ENCODE data around the gene MARK3. TPM values are rescaled to one million over a fixed set of nuclear protein-coding genes. Genes with fewer than 3 reads are reported as not detected.

MARK3 gene
- total and polyA plus RNA-seq, 2 of the 13 experiments (the other 11 are each of a cell fraction or from before 2014, with no cell fraction given) = 47.7 to 56.6 TPM

- Histone ChIP-seq H3K4me2 (ENCODE audit: low read depth, low read length) (no peak overlapping the region), H3K36me3 (replicated peaks in 1 of 2; ENCODE audit: control insufficient read depth in 1 of 2, insufficient read depth in 2 of 2, low read length in 2 of 2) (peaks cover 17 to 50% of the 10 kb centered on the region in 2 experiments), H3K79me2 (ENCODE audit: insufficient read depth, low read length) (no peaks in the 10 kb centered on the region), H2AFZ (ENCODE audit: low read length) (no peak overlapping the region), H3K27me3 (ENCODE audit: control insufficient read depth in 1 of 2, insufficient read depth in 2 of 2, low read length in 2 of 2) (no peaks in the 10 kb centered on the region), H4K20me1 (ENCODE audit: insufficient read depth, low read length) (peaks cover 10% of the 10 kb centered on the region), H3K9ac (ENCODE audit: insufficient read depth, low read depth, low read length) (no peak overlapping the region), H3K9me3 (ENCODE audit: low read length) (no peaks in the 10 kb centered on the region), H3K4me1 (ENCODE audit: insufficient read depth, low read length) (peaks cover 38% of the 10 kb centered on the region), H3K4me3 (replicated peaks in 1 of 3; ENCODE audit: insufficient read depth in 1 of 3, low read depth in 2 of 3, low read length in 3 of 3) (no peak overlapping the region), H3K27ac (ENCODE audit: extremely low read length, insufficient read depth, low read length) (no peak overlapping the region)
- 89% methylated on average over 4 of the region's 4 CpGs for whole genome bisulfite sequencing (ENCODE audit: low lambda C conversion rate)
- intact Hi-C loops (cut with micrococcal nuclease; ENCODE audit: unreplicated experiment) = no loop called here
- ChIA-PET POLR2A (interaction anchor here (0.8 to 5.8 kb wide), 7 partner anchors 8 to 249 kb away, joined by 3 to 87 read pairs (median 4); partner anchors contain the start of genes EIF5 and EXOC3L4), CTCF (ENCODE audit: low intra/inter-chr PET ratio, low total read pairs) (no interaction called here)
- FAIRE-seq (no peak), ATAC-seq (no peak), DNase-seq (ENCODE audit: low spot score) (no peak)
- in situ Hi-C loops (cut with HindIII; ENCODE audit: extremely low pct_ligation_motif_present, low pct_unique_long_range_greater_than_20kb) = no loop called here
- BruUV-seq (replicated peaks) = no TSS peak
- peak; percentile 53; the same call in 1 of the 2 replicates for TF ChIP-seq MBD4 (IDR thresholded peaks at IDR 0.05; ENCODE audit: borderline replicate concordance, low read length)
- TF ChIP-seq RBFOX2 (IDR thresholded peaks at IDR 0.05; ENCODE audit: low read depth, low read length) = peak; percentile 36; the same call in 1 of the 2 replicates
- no peak for TF ChIP-seq SALL1 (CRISPR knock-in tag; IDR thresholded peaks at IDR 0.05)
- TF ChIP-seq, protein P1, sequence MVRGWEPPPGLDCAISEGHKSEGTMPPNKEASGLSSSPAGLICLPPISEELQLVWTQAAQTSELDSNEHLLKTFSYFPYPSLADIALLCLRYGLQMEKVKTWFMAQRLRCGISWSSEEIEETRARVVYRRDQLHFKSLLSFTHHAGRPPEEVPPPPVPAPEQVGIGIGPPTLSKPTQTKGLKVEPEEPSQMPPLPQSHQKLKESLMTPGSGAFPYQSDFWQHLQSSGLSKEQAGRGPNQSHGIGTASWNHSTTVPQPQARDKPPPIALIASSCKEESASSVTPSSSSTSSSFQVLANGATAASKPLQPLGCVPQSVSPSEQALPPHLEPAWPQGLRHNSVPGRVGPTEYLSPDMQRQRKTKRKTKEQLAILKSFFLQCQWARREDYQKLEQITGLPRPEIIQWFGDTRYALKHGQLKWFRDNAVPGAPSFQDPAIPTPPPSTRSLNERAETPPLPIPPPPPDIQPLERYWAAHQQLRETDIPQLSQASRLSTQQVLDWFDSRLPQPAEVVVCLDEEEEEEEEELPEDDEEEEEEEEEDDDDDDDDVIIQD (CRISPR knock-in tag; IDR thresholded peaks at IDR 0.05; ENCODE audit: low read depth) = no peak
- peak; percentile 65 for TF ChIP-seq POLR2G (IDR thresholded peaks at IDR 0.05; ENCODE audit: low read depth, low read length)
- TF ChIP-seq, protein P2, sequence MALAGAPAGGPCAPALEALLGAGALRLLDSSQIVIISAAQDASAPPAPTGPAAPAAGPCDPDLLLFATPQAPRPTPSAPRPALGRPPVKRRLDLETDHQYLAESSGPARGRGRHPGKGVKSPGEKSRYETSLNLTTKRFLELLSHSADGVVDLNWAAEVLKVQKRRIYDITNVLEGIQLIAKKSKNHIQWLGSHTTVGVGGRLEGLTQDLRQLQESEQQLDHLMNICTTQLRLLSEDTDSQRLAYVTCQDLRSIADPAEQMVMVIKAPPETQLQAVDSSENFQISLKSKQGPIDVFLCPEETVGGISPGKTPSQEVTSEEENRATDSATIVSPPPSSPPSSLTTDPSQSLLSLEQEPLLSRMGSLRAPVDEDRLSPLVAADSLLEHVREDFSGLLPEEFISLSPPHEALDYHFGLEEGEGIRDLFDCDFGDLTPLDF (CRISPR knock-in tag; IDR thresholded peaks at IDR 0.05) = no peak
- TF ChIP-seq SMARCC2 (IDR thresholded peaks at IDR 0.05) = no peak
- TF ChIP-seq DPF2 (CRISPR knock-in tag; IDR thresholded peaks at IDR 0.05; ENCODE audit: borderline replicate concordance, low read depth) = no peak
- TF ChIP-seq POLR2AphosphoS2 (IDR thresholded peaks at IDR 0.05; ENCODE audit: low read depth, low read length) = peak; percentile 93
- peak; percentile 62 for TF ChIP-seq RBM22 (optimal IDR thresholded peaks at IDR 0.05; ENCODE audit: low read length)
- no peak for TF ChIP-seq ZC3H4 (CRISPR knock-in tag; IDR thresholded peaks at IDR 0.05; ENCODE audit: borderline replicate concordance)
- TF ChIP-seq POLR2A (IDR thresholded peaks at IDR 0.05; ENCODE audit: insufficient read depth in 1 of 2, low read depth in 2 of 2, low read length in 2 of 2) = peak in 1 of 2 experiments; percentile 59; a peak in 1 of 4 replicates
- TF ChIP-seq POLR2AphosphoS5 (IDR thresholded peaks at IDR 0.05; ENCODE audit: low read depth, low read length) = peak; percentile 37; the same call in 1 of the 2 replicates
- no peak for TF ChIP-seq ZNF224 (CRISPR knock-in tag; IDR thresholded peaks at IDR 0.05)
- no peak for TF ChIP-seq ZNF772 (CRISPR knock-in tag; IDR thresholded peaks at IDR 0.05)
- no peak for TF ChIP-seq MIXL1 (CRISPR knock-in tag; IDR thresholded peaks at IDR 0.05)
- TF ChIP-seq RFX3 (CRISPR knock-in tag; IDR thresholded peaks at IDR 0.05) = no peak
- no peak for TF ChIP-seq TCF7 (IDR thresholded peaks at IDR 0.05; ENCODE audit: low read depth)
- TF ChIP-seq ZGPAT (CRISPR knock-in tag; IDR thresholded peaks at IDR 0.05) = no peak
- no peak for TF ChIP-seq MAF1 (CRISPR knock-in tag; IDR thresholded peaks at IDR 0.05; ENCODE audit: borderline replicate concordance)
- TF ChIP-seq SRSF4 (IDR thresholded peaks at IDR 0.05; ENCODE audit: low read depth, low read length, poor library complexity, severe bottlenecking) = no peak
- no peak for TF ChIP-seq GABPB1 (CRISPR knock-in tag; IDR thresholded peaks at IDR 0.05)
Observed at GRCh38 chr14:103343164-103343879, 41.9 kb upstream of the MARK3 start.
